GM19328 (cell line): Measurements from ENCODE around the gene TWIST1.

Source experiments
- ATAC-seq: cut with Tn5 transposase; IDR thresholded peaks from one replicate; pipeline ENCODE4 v1.9.1; 2021; ENCODE audit warnings: mild to moderate bottlenecking, moderate library complexity; ENCODE audit not compliant: unreplicated experiment

TWIST1 gene

GRCh38 chr7:19097165-19098055 is 20.0 kb downstream of the TWIST1 start:
- no peak for ATAC-seq

GRCh38 chr7:19095353-19095860 is 22.0 kb downstream of the TWIST1 start:
- ATAC-seq: no peak

- ATAC-seq: no peak
Observed at GRCh38 chr7:19094598-19095352, 22.7 kb downstream of the TWIST1 start.

DNA sequence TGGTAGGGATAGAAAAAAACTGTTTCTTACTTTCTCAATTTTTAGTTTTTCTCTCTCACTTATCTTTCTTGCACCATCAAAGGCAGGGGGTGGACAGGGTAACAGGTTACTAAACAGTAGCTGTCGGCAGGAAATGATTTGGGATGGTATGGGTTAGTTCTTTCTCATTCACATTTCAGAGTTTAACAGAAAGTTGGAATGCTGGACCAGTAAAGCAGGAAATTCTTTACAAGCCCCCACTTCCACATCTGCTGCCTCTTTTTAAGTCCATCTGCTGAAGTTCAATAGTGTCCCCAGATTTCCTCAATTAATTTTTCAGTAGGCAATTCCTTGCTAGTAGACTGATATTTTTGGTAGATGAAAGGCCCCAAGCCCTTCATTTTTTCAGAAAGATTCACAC is 23.3 kb downstream of the TWIST1 start:
- no peak for ATAC-seq

DNA sequence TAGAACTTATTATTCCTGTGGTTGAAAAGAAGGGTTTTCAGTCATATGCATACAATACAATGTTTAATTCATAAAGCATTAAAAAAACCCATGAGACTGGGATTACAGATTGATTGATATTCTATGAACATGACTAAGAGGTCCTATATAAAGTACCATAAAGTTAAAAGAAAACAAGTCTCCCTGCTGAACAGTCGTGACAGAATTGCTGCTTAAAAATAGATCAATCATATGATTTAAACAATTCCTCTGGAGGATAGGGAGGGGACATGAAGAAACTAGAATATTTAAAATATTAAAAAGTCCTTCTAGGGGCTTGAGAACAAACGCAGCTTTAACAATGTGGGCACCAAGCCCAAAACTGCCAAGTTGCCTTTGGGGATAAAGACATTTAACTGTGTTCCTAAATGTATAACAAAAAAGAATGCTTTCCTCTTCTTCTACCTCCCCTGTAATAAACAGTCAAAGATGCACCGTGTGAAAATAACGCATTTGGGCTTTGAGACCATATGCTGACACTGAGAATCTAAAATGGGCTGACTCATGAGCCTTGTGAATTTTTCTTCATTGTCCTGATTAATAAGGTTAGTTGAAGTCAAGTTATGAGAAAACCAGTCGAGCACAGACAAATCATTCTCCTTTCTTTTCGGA is 25.8 kb downstream of the TWIST1 start:
- ATAC-seq: no peak

GRCh38 chr7:19090526-19090925 is 26.9 kb downstream of the TWIST1 start:
- no peak for ATAC-seq

GRCh38 chr7:19089797-19090196 is 27.6 kb downstream of the TWIST1 start:
- no peak for ATAC-seq

DNA sequence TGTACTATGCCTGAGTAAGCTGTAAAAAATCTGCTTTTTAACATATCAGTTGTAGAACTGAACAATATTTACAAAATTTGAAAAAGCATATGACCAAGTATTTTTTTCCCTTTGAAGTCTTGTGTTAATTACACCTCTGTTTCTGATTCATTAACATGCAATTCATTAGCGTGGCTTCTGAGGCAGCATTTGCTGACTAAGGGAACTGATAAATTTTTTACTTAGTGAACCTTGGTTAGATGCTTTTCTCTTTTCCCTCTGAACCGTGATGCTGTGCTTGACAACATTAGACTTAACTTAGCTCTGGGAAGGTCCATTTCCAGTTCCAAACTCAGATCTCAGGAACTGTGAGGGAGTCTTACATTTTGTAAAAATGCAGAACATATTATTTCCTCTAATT is 28.1 kb downstream of the TWIST1 start:
- ATAC-seq: no peak

DNA sequence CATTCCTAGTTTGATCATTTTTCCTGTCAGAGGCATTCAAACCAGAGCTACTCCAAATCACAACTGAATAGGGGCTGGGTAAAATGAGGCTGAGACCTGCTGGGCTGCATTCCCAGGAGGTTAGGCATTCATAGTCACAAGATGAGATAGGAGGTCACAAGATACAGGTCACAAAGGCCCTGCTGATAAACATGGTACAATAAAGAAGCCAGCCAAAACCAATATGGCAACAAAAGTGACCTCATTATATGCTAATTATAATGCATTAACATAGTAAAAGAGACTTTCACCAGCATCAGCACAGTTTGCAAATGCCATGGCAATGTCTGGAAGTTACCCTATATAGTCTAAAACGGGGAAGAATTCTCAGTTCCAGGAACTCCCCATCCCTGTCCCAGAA is 37.3 kb downstream of the TWIST1 start:
- no peak for ATAC-seq

- no peak for ATAC-seq
Observed at GRCh38 chr7:19079066-19079465, 38.4 kb downstream of the TWIST1 start.

- ATAC-seq: no peak
Observed at GRCh38 chr7:19069842-19070241, 47.6 kb downstream of the TWIST1 start.

GRCh38 chr7:19066170-19066569 is 51.3 kb downstream of the TWIST1 start:
- ATAC-seq: no peak
